AG04450 (cell line): Measurements from ENCODE around the gene XKR8. TPM values are rescaled to one million over a fixed set of nuclear protein-coding genes. Genes with fewer than 3 reads are reported as not detected.
"Not testable (repeated sequence)": the region's sequence is repeated elsewhere in the genome, so short reads cannot be mapped to it uniquely, and the experiment has no call there.

Source experiments
- CTCF ChIA-PET: fragments of 300-600, 350-600 bp; formaldehyde crosslinking; extraction: SDS; loops from one replicate; lab custom pipeline; 2022; ENCODE audit warnings: antibody characterized with exemption, inconsistent platforms; lab: Charles Lee
- POLR2A ChIA-PET: fragments of 350-600 bp; formaldehyde crosslinking; extraction: SDS; loops from one replicate; lab custom pipeline; 2021; ENCODE audit warnings: antibody characterized with exemption, inconsistent platforms; lab: Yijun Ruan, JAX
- DNase-seq: peaks from one replicate; pipeline ENCODE4 v3.0.0-alpha.2; 2011; ENCODE audit warnings: low read depth, low spot score
- H3K27ac ChIP-seq: one replicate; pipeline ENCODE4 v1.5.1; 2012; ENCODE audit warnings: low read depth, low read length, control low read depth
- H3K27me3 ChIP-seq: one replicate; pipeline ENCODE4 v1.6.0; 2012; ENCODE audit warnings: low read length; ENCODE audit not compliant: control insufficient read depth, insufficient read depth
- H3K4me3 ChIP-seq: 2 replicates; pipeline ENCODE4 v1.5.1; 2011; ENCODE audit warnings: mild to moderate bottlenecking, low read depth, low read length, control low read depth
- H3K9me3 ChIP-seq: 2 replicates; pipeline ENCODE4 v1.5.1; 2012; ENCODE audit warnings: low read length; ENCODE audit not compliant: control insufficient read depth, insufficient read depth
- CTCF ChIP-seq: IDR thresholded peaks from 2 replicates; pipeline ENCODE4 v1.5.1; 2011; ENCODE audit warnings: low read depth, low read length, control low read depth, inconsistent platforms
- polyA plus RNA-seq: library from polyadenylated mRNA; depleted of rRNA; stranded (reverse); fragments of >200 nt; gene quantifications from 2 replicates; pipeline ENCODE4 v1.2.3, GENCODE V29; 2011

XKR8 gene
- polyA plus RNA-seq, 1 experiment: 7.9 TPM

GRCh38 chr1:27990920-27991537, 31.3 kb downstream of the XKR8 start:
- TF ChIP-seq CTCF: no peak
- ChIA-PET CTCF (interaction anchor here (0.9 to 1.4 kb wide), 2 partner anchors 100 to 133 kb away, joined by 3 to 4 read pairs; no protein-coding TSS in a partner anchor), POLR2A (no interaction called here)
- Histone ChIP-seq H3K9me3 (no peaks in the 10 kb centered on the region), H3K4me3 (no peak overlapping the region), H3K27ac (no peak overlapping the region), H3K27me3 (no peaks in the 10 kb centered on the region)
- DNase-seq: no peak

GRCh38 chr1:27992276-27992675, 32.5 kb downstream of the XKR8 start:
- no peaks in the 10 kb centered on the region for H3K9me3 ChIP-seq
- no peak for DNase-seq
- H3K27me3 ChIP-seq: no peaks in the 10 kb centered on the region
- TF ChIP-seq CTCF: no peak
- POLR2A ChIA-PET: no interaction called here
- CTCF ChIA-PET: interaction anchor here (1.4 kb wide), 1 partner anchor 99 kb away, joined by 4 read pairs; no protein-coding TSS in a partner anchor
- no peak overlapping the region for H3K27ac ChIP-seq
- H3K4me3 ChIP-seq: no peak overlapping the region

GRCh38 chr1:27993241-27993640, 33.5 kb downstream of the XKR8 start:
- Histone ChIP-seq H3K27me3 (no peaks in the 10 kb centered on the region), H3K9me3 (no peaks in the 10 kb centered on the region), H3K4me3 (no peak overlapping the region), H3K27ac (no peak overlapping the region)
- no peak for DNase-seq
- no peak for TF ChIP-seq CTCF
- ChIA-PET CTCF (no interaction called here), POLR2A (no interaction called here)

GRCh38 chr1:27994060-27994459, 34.3 kb downstream of the XKR8 start:
- TF ChIP-seq CTCF: no peak
- Histone ChIP-seq H3K9me3 (no peaks in the 10 kb centered on the region), H3K27ac (no peak overlapping the region), H3K27me3 (no peaks in the 10 kb centered on the region), H3K4me3 (no peak overlapping the region)
- POLR2A ChIA-PET: no interaction called here
- CTCF ChIA-PET: interaction anchor here (1.0 kb wide), 1 partner anchor 13 kb away, joined by 4 read pairs; no protein-coding TSS in a partner anchor
- DNase-seq: no peak

GRCh38 chr1:27994526-27994925, 34.8 kb downstream of the XKR8 start:
- H3K9me3 ChIP-seq, DNase-seq, POLR2A ChIA-PET, H3K4me3 ChIP-seq, H3K27me3 ChIP-seq, H3K27ac ChIP-seq: not testable (repeated sequence)
- CTCF ChIA-PET: interaction anchor here (0.7 to 1.0 kb wide), 2 partner anchors 13 to 114 kb away, joined by 4 to 7 read pairs; no protein-coding TSS in a partner anchor
